Liver (tissue), 3 donors: ENCODE data around the gene SYPL1.

ENCODE experiments used
- CTCF ChIP-seq: fragments of 150-350 bp; IDR thresholded peaks from 2 replicates; pipeline ENCODE4 v1.5.1; 2017; ENCODE audit warnings: improper control_type of control experiment, low read depth, low read length; ENCODE audit not compliant: missing input control
- EGR1 ChIP-seq, 2 donors: IDR thresholded peaks; 2 replicates each; pipeline ENCODE4 v1.6.1; 2016 to 2018; ENCODE audit warnings: antibody characterized with exemption in 2 of 2, low read depth in 2 of 2
- JUND ChIP-seq, 2 donors: IDR thresholded peaks; 2 replicates each; pipeline ENCODE4 v1.6.1; 2016; ENCODE audit warnings: antibody characterized with exemption in 2 of 2
- RAD21 ChIP-seq, 2 donors: IDR thresholded peaks; 2 replicates each; pipeline ENCODE4 v1.6.1; 2016; ENCODE audit warnings: antibody characterized with exemption in 2 of 2, mild to moderate bottlenecking in 2 of 2
- RXRA ChIP-seq, 2 donors: IDR thresholded peaks; 2 replicates each; pipeline ENCODE4 v1.6.1; 2017 to 2018; ENCODE audit warnings: antibody characterized with exemption in 2 of 2, mild to moderate bottlenecking in 1 of 2
- TAF1 ChIP-seq: conservative IDR thresholded peaks from 2 replicates; pipeline ENCODE4 v1.6.1; 2016; ENCODE audit warnings: antibody characterized with exemption, mild to moderate bottlenecking
- TF ChIP-seq, protein P1 (sequence below): IDR thresholded peaks from 2 replicates; pipeline ENCODE4 v1.6.1; 2016; ENCODE audit warnings: antibody characterized with exemption
- TF ChIP-seq, protein P2 (sequence below): IDR thresholded peaks from 2 replicates; pipeline ENCODE4 v1.6.1; 2016; ENCODE audit warnings: antibody characterized with exemption
- donor health status: healthy.
- donor health status: healthy.

GRCh38 chr7:106119719-106120118, 7.6 kb upstream of the SYPL1 start:
- no peak for TF ChIP-seq EGR1 (IDR thresholded peaks at IDR 0.05; ENCODE audit: low read depth in 2 of 2)
- no peak for TF ChIP-seq TAF1
- no peak for TF ChIP-seq JUND (IDR thresholded peaks at IDR 0.05)
- TF ChIP-seq CTCF, result no peak
- TF ChIP-seq, protein P1, sequence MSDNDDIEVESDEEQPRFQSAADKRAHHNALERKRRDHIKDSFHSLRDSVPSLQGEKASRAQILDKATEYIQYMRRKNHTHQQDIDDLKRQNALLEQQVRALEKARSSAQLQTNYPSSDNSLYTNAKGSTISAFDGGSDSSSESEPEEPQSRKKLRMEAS, result no peak
- no peak for TF ChIP-seq RXRA (IDR thresholded peaks at IDR 0.05)
- TF ChIP-seq, protein P2, sequence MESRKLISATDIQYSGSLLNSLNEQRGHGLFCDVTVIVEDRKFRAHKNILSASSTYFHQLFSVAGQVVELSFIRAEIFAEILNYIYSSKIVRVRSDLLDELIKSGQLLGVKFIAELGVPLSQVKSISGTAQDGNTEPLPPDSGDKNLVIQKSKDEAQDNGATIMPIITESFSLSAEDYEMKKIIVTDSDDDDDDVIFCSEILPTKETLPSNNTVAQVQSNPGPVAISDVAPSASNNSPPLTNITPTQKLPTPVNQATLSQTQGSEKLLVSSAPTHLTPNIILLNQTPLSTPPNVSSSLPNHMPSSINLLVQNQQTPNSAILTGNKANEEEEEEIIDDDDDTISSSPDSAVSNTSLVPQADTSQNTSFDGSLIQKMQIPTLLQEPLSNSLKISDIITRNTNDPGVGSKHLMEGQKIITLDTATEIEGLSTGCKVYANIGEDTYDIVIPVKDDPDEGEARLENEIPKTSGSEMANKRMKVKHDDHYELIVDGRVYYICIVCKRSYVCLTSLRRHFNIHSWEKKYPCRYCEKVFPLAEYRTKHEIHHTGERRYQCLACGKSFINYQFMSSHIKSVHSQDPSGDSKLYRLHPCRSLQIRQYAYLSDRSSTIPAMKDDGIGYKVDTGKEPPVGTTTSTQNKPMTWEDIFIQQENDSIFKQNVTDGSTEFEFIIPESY, result no peak
- no peak for TF ChIP-seq RAD21 (IDR thresholded peaks at IDR 0.05)
